H1 (cell line): ENCODE measurements around the gene KHDC1L. TPM values are rescaled to one million over a fixed set of nuclear protein-coding genes. Genes with fewer than 3 reads are reported as not detected.

Experiments used
- CTCF ChIA-PET: fragments of 300-600 bp; sonication (Branson Sonifier 250); formaldehyde crosslinking; loops from one replicate; lab custom pipeline; 2021; ENCODE audit not compliant: partially characterized antibody; lab: Charles Lee
- POLR2A ChIA-PET: fragments of 300-600 bp; sonication (Branson Sonifier 250); formaldehyde crosslinking; loops from one replicate; lab custom pipeline; 2021; ENCODE audit warnings: inconsistent platforms; ENCODE audit not compliant: partially characterized antibody; lab: Charles Lee
- DNase-seq, 2 experiments: peaks; one replicate each; pipeline versions ENCODE4 v3.0.0 to v3.0.0-alpha.2; 2010 to 2022; ENCODE audit warnings: low spot score in 2 of 2, low read depth in 1 of 2, mixed read lengths in 1 of 2
- FAIRE-seq: peaks from 2 replicates; lab custom pipeline; 2011; peaks lifted over from hg19 to GRCh38; lab: Jason Lieb, UNC
- H2AFZ ChIP-seq: 2 replicates; pipeline ENCODE4 v1.8.1; 2012; ENCODE audit warnings: low read length, inconsistent platforms
- H2AK5ac ChIP-seq: 2 replicates; pipeline ENCODE4 v1.6.1; 2013; ENCODE audit warnings: low read depth, low read length
- H2BK120ac ChIP-seq: replicated peaks from 2 replicates; pipeline ENCODE3; 2013; ENCODE audit warnings: low read depth, low read length, inconsistent platforms
- H2BK12ac ChIP-seq: 2 replicates; pipeline ENCODE4 v1.6.1; 2013; ENCODE audit warnings: low read depth, low read length
- H2BK15ac ChIP-seq: 2 replicates; pipeline ENCODE4 v1.6.1; 2013; ENCODE audit warnings: low read length
- H2BK20ac ChIP-seq: 2 replicates; pipeline ENCODE4 v1.6.1; 2013; ENCODE audit warnings: low read length
- H2BK5ac ChIP-seq: 2 replicates; pipeline ENCODE4 v1.6.1; 2013; ENCODE audit warnings: low read depth, low read length
- H3K14ac ChIP-seq: 2 replicates; pipeline ENCODE4 v1.6.1; 2013; ENCODE audit warnings: inconsistent platforms; ENCODE audit not compliant: insufficient read length
- H3K18ac ChIP-seq: 2 replicates; pipeline ENCODE4 v1.6.1; 2013; ENCODE audit warnings: low read length; ENCODE audit errors: extremely low read depth
- H3K23ac ChIP-seq: 2 replicates; pipeline ENCODE4 v1.6.1; 2013; ENCODE audit warnings: inconsistent platforms; ENCODE audit not compliant: insufficient read length
- H3K23me2 ChIP-seq: 2 replicates; pipeline ENCODE4 v1.6.1; 2013; ENCODE audit warnings: low read depth, low read length
- H3K27ac ChIP-seq: 2 replicates; pipeline ENCODE4 v1.6.1; 2011; ENCODE audit warnings: low read depth, low read length, inconsistent platforms
- H3K27me3 ChIP-seq, 4 experiments: replicated peaks in 1 of 4; 1 replicate in 1 of 4; 2 replicates in 3 of 4; pipeline versions ENCODE4 v1.6.1 to v1.8.1; 2011 to 2013; ENCODE audit warnings: low read length in 3 of 4, mild to moderate bottlenecking in 3 of 4, inconsistent platforms in 2 of 4, mixed read lengths in 2 of 4, moderate library complexity in 1 of 4; ENCODE audit not compliant: control insufficient read depth in 3 of 4, insufficient read depth in 3 of 4; ENCODE audit errors: extremely low read depth in 1 of 4
- H3K36me3 ChIP-seq, 4 experiments: 2 replicates each; pipeline versions ENCODE4 v1.6.1 to v1.8.1; 2011 to 2013; ENCODE audit warnings: mild to moderate bottlenecking in 4 of 4, low read length in 3 of 4, moderate library complexity in 2 of 4, control low read depth in 1 of 4, inconsistent platforms in 1 of 4; ENCODE audit not compliant: insufficient read depth in 4 of 4, control insufficient read depth in 2 of 4
- H3K4ac ChIP-seq: replicated peaks from 2 replicates; pipeline ENCODE3; 2013; ENCODE audit warnings: low read length, low read depth, mixed read lengths, inconsistent platforms; ENCODE audit not compliant: insufficient read length
- H3K4me1 ChIP-seq, 4 experiments: replicated peaks in 1 of 4; 1 replicate in 1 of 4; 2 replicates in 3 of 4; pipeline versions ENCODE4 v1.6.1 to v1.8.1; 2011 to 2013; ENCODE audit warnings: low read length in 3 of 4, inconsistent platforms in 2 of 4, mixed read lengths in 1 of 4; ENCODE audit not compliant: insufficient read depth in 4 of 4, control insufficient read depth in 3 of 4
- H3K4me2 ChIP-seq, 2 experiments: 2 replicates each; pipeline versions ENCODE4 v1.6.1 to v1.8.1; 2011 to 2013; ENCODE audit warnings: low read depth in 2 of 2, low read length in 2 of 2, control low read depth in 1 of 2, inconsistent platforms in 1 of 2, mild to moderate bottlenecking in 1 of 2; ENCODE audit not compliant: insufficient read depth in 1 of 2
- H3K4me3 ChIP-seq, 4 experiments: fragments of 200-600, 300-600 bp in 1 of 4; sonication (generic), shearing (Covaris generic), sonication (Bioruptor Twin) in 1 of 4; 2 replicates each; pipeline versions ENCODE4 v1.5.1 to v1.8.1; 2011 to 2016; ENCODE audit warnings: low read length in 4 of 4, low read depth in 3 of 4, control low read depth in 2 of 4, inconsistent platforms in 2 of 4, mild to moderate bottlenecking in 2 of 4, mixed read lengths in 1 of 4, moderate library complexity in 1 of 4; ENCODE audit not compliant: insufficient read depth in 2 of 4; ENCODE audit errors: extremely low read depth in 1 of 4
- H3K56ac ChIP-seq: replicated peaks from 2 replicates; pipeline ENCODE3; 2013; ENCODE audit warnings: low read depth, mild to moderate bottlenecking, mixed read lengths, low read length, inconsistent platforms; ENCODE audit not compliant: insufficient read length
- H3K79me1 ChIP-seq: 2 replicates; pipeline ENCODE4 v1.6.1; 2013; ENCODE audit warnings: low read depth, low read length, control low read depth
- H3K79me2 ChIP-seq, 2 experiments: 2 replicates each; pipeline versions ENCODE4 v1.6.1 to v1.8.1; 2012 to 2013; ENCODE audit warnings: low read length in 2 of 2, mild to moderate bottlenecking in 2 of 2, inconsistent platforms in 1 of 2; ENCODE audit not compliant: insufficient read depth in 2 of 2, control insufficient read depth in 1 of 2
- H3K9ac ChIP-seq, 4 experiments: replicated peaks in 1 of 4; 1 replicate in 1 of 4; 2 replicates in 3 of 4; pipeline versions ENCODE4 v1.6.1 to v1.8.1; 2011 to 2013; ENCODE audit warnings: low read depth in 3 of 4, low read length in 3 of 4, control low read depth in 2 of 4, mild to moderate bottlenecking in 2 of 4, moderate library complexity in 2 of 4, inconsistent platforms in 1 of 4; ENCODE audit errors: extremely low read depth in 1 of 4
- H3K9me3 ChIP-seq, 2 experiments: 2 replicates each; pipeline versions ENCODE4 v1.6.1 to v1.8.1; 2012 to 2013; ENCODE audit warnings: mild to moderate bottlenecking in 2 of 2, moderate library complexity in 2 of 2, control low read depth in 1 of 2, inconsistent platforms in 1 of 2, low read depth in 1 of 2, low read length in 1 of 2, mixed read lengths in 1 of 2; ENCODE audit not compliant: insufficient read depth in 2 of 2
- H4K20me1 ChIP-seq, 2 experiments: replicated peaks in 1 of 2; 2 replicates each; pipeline versions ENCODE3 to v1.8.1; 2011 to 2013; ENCODE audit warnings: inconsistent platforms in 2 of 2, low read length in 2 of 2, mild to moderate bottlenecking in 1 of 2; ENCODE audit not compliant: insufficient read depth in 2 of 2, control insufficient read depth in 1 of 2
- H4K5ac ChIP-seq: 2 replicates; pipeline ENCODE4 v1.6.1; 2013; ENCODE audit warnings: low read length, low read depth, mixed read lengths, inconsistent platforms; ENCODE audit not compliant: insufficient read length
- H4K8ac ChIP-seq: 2 replicates; pipeline ENCODE4 v1.8.0; 2013; ENCODE audit warnings: mild to moderate bottlenecking, moderate library complexity, low read length, inconsistent platforms; ENCODE audit not compliant: insufficient read depth; ENCODE audit errors: extremely low read depth
- H4K91ac ChIP-seq: replicated peaks from 2 replicates; pipeline ENCODE3; 2013; ENCODE audit warnings: low read length, mixed read lengths, inconsistent platforms; ENCODE audit not compliant: insufficient read length
- RNF2 ChIP-seq: fragments of 200-900, 300-1000 bp; sonication (generic); IDR thresholded peaks from 2 replicates; pipeline ENCODE4 v1.7.1; 2016; ENCODE audit warnings: borderline replicate concordance, low read depth, mild to moderate bottlenecking, antibody characterized with exemption, low read length; ENCODE audit not compliant: poor library complexity, severe bottlenecking; ENCODE audit errors: missing control alignments
- WGBS, 2 experiments: shearing (Covaris generic) in 1 of 2; methylation state at CpG; one replicate each; pipeline versions ENCODE4 v1.1.6 to v1.1.7; 2013 to 2015; ENCODE audit warnings: low lambda C conversion rate in 2 of 2, mixed read lengths in 2 of 2, inconsistent platforms in 1 of 2, low coverage in 1 of 2, missing lambda C conversion rate in 1 of 2; ENCODE audit not compliant: insufficient replicate concordance in 2 of 2, insufficient coverage in 1 of 2, insufficient read length in 1 of 2; ENCODE audit errors: extremely low coverage in 1 of 2, missing lambda C conversion rate in 1 of 2; 5-methylcytosine and 5-hydroxymethylcytosine counted together
- polyA plus RNA-seq, 7 experiments: library from polyadenylated mRNA; depleted of rRNA in 3 of 7; stranded (reverse) in 5 of 7; unstranded in 2 of 7; fragments of >200 nt in 5 of 7; fragments of 200-250 nt in 2 of 7; gene quantifications; 1 replicate in 5 of 7; 2 replicates in 1 of 7; 4 replicates in 1 of 7; pipeline versions ENCODE4 v1.2.1 to v1.2.3, GENCODE V29; 2011 to 2013; ENCODE audit warnings: missing spikeins in 2 of 7, mixed read lengths in 2 of 7
- total RNA-seq: library from RNA; stranded (reverse); fragmentation: NEBNext Ultra II Directional; extraction: Animal tissue kit (Norgen Biotek cat#: 25700); gene quantifications from 2 replicates; pipeline ENCODE4 v1.2.1, GENCODE V29; 2021
- TF ChIP-seq, protein P1 (sequence below), 3 experiments: IDR thresholded peaks; 1 replicate in 2 of 3; 2 replicates in 1 of 3; pipeline versions ENCODE4 v1.5.1 to v1.6.1; 2011; ENCODE audit warnings: low read length in 3 of 3, mild to moderate bottlenecking in 3 of 3, inconsistent platforms in 2 of 3, low read depth in 1 of 3, moderate library complexity in 1 of 3; ENCODE audit not compliant: insufficient read depth in 1 of 3; ENCODE audit errors: control extremely low read depth in 1 of 3

Gene KHDC1L
- total and polyA plus RNA-seq, 2 of the 8 experiments (the other 6 are each of a cell fraction or from before 2014, with no cell fraction given), result 0.14 TPM; not detected in 1

DNA sequence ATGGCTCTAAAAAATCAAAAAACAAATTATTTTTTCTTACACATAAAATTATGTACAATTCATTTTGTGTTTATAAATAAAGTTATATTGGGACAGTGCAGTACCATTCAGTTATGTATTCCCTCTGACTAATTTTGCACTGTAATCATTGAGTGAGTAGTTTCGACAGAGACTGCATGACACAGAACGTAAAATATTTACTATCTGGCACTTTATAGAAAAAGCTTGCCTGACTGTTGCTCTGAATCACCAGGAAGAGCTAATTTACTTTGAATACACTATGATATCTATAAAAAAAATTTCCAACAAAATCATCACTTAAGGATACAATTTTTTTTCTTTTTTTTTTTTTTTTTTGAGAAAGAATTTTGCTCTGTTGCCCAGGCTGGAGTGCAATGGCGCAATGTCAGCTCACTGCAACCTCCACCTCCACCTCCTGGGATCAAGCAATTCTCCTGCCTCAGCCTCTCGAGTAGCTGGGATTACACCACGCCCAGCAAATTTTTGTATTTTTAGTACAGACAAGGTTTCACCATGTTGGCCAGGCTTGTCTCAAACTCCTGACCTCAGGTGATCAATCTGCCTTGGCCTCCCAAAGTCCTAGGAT, 11.0 kb upstream of the KHDC1L start:
- H3K9me3 ChIP-seq, result no peaks in the 10 kb centered on the region
- ChIA-PET POLR2A (no interaction called here), CTCF (interaction anchor here (0.6 to 0.8 kb wide), 3 partner anchors 9 to 485 kb away, joined by 3 read pairs; no protein-coding TSS in a partner anchor)
- no peak overlapping the region for H2BK20ac ChIP-seq
- no peak overlapping the region for H3K14ac ChIP-seq
- H2AFZ ChIP-seq, result no peak overlapping the region
- no peak overlapping the region for H2AK5ac ChIP-seq
- no peak overlapping the region for H3K9ac ChIP-seq
- DNase-seq, result no peak
- H4K8ac ChIP-seq, result no peak overlapping the region
- H2BK15ac ChIP-seq, result no peak overlapping the region
- no peak overlapping the region for H3K4me3 ChIP-seq
- no peak overlapping the region for H4K91ac ChIP-seq
- no peaks in the 10 kb centered on the region for H4K20me1 ChIP-seq
- no peak for TF ChIP-seq RNF2
- TF ChIP-seq, protein P1, sequence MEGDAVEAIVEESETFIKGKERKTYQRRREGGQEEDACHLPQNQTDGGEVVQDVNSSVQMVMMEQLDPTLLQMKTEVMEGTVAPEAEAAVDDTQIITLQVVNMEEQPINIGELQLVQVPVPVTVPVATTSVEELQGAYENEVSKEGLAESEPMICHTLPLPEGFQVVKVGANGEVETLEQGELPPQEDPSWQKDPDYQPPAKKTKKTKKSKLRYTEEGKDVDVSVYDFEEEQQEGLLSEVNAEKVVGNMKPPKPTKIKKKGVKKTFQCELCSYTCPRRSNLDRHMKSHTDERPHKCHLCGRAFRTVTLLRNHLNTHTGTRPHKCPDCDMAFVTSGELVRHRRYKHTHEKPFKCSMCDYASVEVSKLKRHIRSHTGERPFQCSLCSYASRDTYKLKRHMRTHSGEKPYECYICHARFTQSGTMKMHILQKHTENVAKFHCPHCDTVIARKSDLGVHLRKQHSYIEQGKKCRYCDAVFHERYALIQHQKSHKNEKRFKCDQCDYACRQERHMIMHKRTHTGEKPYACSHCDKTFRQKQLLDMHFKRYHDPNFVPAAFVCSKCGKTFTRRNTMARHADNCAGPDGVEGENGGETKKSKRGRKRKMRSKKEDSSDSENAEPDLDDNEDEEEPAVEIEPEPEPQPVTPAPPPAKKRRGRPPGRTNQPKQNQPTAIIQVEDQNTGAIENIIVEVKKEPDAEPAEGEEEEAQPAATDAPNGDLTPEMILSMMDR (IDR thresholded peaks at IDR 0.05; ENCODE audit: control extremely low read depth in 1 of 3, insufficient read depth in 1 of 3, low read depth in 1 of 3, low read length in 3 of 3), result no peak
- H3K79me2 ChIP-seq, result no peaks in the 10 kb centered on the region
- no peak overlapping the region for H2BK120ac ChIP-seq
- no peaks in the 10 kb centered on the region; a peak in 1 of 7 replicates for H3K4me1 ChIP-seq
- no peak overlapping the region for H3K56ac ChIP-seq
- no peak overlapping the region for H2BK12ac ChIP-seq
- H3K23me2 ChIP-seq, result no peaks in the 10 kb centered on the region
- no peaks in the 10 kb centered on the region for H3K27me3 ChIP-seq
- H2BK5ac ChIP-seq, result no peak overlapping the region
- no peak overlapping the region for H3K27ac ChIP-seq
- no peak overlapping the region for H3K4me2 ChIP-seq
- H4K5ac ChIP-seq, result no peak overlapping the region
- H3K36me3 ChIP-seq, result no peaks in the 10 kb centered on the region
- H3K4ac ChIP-seq, result no peak overlapping the region
- FAIRE-seq, result no peak
- H3K79me1 ChIP-seq, result no peaks in the 10 kb centered on the region
- no peak overlapping the region for H3K23ac ChIP-seq
- WGBS, 2 experiments, result 90% methylated on average over 5 of the region's 5 CpGs; no CpG with 5 or more reads in 1 of the 2 experiments
- no peak overlapping the region for H3K18ac ChIP-seq
